Glutamatergic neuron (in vitro differentiated cells): Measurements from ENCODE around the gene ACKR4. TPM values are rescaled to one million over a fixed set of nuclear protein-coding genes. Genes with fewer than 3 reads are reported as not detected.

Experiments
- DNase-seq: peaks from one replicate; pipeline ENCODE4 v3.0.0; 2022
- H3K27ac Mint-ChIP-seq: one replicate; pipeline ENCODE4 v1.8.0; 2020; ENCODE audit warnings: mild to moderate bottlenecking, mixed read lengths, inconsistent platforms; ENCODE audit not compliant: unreplicated experiment
- H3K27me3 Mint-ChIP-seq: one replicate; pipeline ENCODE4 v1.8.0; 2020; ENCODE audit warnings: mild to moderate bottlenecking, moderate library complexity, mixed read lengths, inconsistent platforms; ENCODE audit not compliant: unreplicated experiment
- H3K36me3 Mint-ChIP-seq: one replicate; pipeline ENCODE4 v1.8.0; 2020; ENCODE audit warnings: mild to moderate bottlenecking, mixed read lengths, inconsistent platforms; ENCODE audit not compliant: unreplicated experiment
- H3K4me1 Mint-ChIP-seq: one replicate; pipeline ENCODE4 v1.8.0; 2020; ENCODE audit warnings: mild to moderate bottlenecking, low read depth, mixed read lengths, inconsistent platforms; ENCODE audit not compliant: unreplicated experiment
- H3K4me3 Mint-ChIP-seq: one replicate; pipeline ENCODE4 v1.8.0; 2020; ENCODE audit warnings: mild to moderate bottlenecking, mixed read lengths, inconsistent platforms; ENCODE audit not compliant: unreplicated experiment
- H3K9me3 Mint-ChIP-seq: one replicate; pipeline ENCODE4 v1.8.0; 2020; ENCODE audit warnings: mild to moderate bottlenecking, moderate library complexity, mixed read lengths, inconsistent platforms; ENCODE audit not compliant: unreplicated experiment
- total RNA-seq: library from RNA; stranded (reverse); fragmentation: NEBNext Ultra II Directional; extraction: Animal tissue kit (Norgen Biotek cat#: 25700); gene quantifications from one replicate; pipeline ENCODE4 v1.2.1, GENCODE V29; 2021; ENCODE audit not compliant: unreplicated experiment
- TF ChIP-seq, protein P1 (sequence below): fragments of 200-600 bp; sonication (generic); IDR thresholded peaks from one replicate; pipeline ENCODE4 v1.5.0; 2021; ENCODE audit not compliant: partially characterized antibody, unreplicated experiment

Gene ACKR4
- total RNA-seq, 1 donor from 2014 or later = 0.22 TPM

DNA sequence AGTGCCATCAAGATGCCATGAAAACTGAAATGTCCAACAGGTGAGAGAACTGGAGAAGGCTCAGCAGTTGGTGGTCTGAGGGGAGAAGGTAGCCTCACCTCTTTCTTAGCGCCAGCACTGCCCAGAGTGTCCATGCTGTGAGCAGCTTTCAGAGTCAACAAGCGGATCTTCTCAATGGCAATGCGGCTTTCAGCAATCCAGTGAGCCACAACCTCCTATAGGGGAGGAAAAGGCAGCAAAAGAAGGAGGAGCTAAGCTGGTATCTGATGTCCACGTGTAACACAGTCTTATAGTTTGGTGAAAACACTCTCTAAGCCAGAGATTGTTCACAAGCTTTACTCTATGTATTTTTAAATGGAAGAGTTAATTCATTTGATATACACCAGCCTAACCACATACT, 36.1 kb upstream of the ACKR4 start:
- Mint-ChIP-seq H3K4me1 (peaks cover 4% of the 10 kb centered on the region), H3K4me3 (no peak overlapping the region)

GRCh38 chr3:132563420-132564069, 33.5 kb upstream of the ACKR4 start:
- Mint-ChIP-seq H3K36me3 (no peaks in the 10 kb centered on the region), H3K27me3 (no peaks in the 10 kb centered on the region), H3K4me1 (no peaks in the 10 kb centered on the region), H3K4me3 (no peak overlapping the region), H3K9me3 (no peaks in the 10 kb centered on the region), H3K27ac (no peak overlapping the region)
- TF ChIP-seq, protein P1, sequence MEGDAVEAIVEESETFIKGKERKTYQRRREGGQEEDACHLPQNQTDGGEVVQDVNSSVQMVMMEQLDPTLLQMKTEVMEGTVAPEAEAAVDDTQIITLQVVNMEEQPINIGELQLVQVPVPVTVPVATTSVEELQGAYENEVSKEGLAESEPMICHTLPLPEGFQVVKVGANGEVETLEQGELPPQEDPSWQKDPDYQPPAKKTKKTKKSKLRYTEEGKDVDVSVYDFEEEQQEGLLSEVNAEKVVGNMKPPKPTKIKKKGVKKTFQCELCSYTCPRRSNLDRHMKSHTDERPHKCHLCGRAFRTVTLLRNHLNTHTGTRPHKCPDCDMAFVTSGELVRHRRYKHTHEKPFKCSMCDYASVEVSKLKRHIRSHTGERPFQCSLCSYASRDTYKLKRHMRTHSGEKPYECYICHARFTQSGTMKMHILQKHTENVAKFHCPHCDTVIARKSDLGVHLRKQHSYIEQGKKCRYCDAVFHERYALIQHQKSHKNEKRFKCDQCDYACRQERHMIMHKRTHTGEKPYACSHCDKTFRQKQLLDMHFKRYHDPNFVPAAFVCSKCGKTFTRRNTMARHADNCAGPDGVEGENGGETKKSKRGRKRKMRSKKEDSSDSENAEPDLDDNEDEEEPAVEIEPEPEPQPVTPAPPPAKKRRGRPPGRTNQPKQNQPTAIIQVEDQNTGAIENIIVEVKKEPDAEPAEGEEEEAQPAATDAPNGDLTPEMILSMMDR = no peak
- DNase-seq = no peak

More for the DNA sequence above, 36.1 kb upstream of the ACKR4 start:
- Mint-ChIP-seq H3K27me3 (peaks cover 2% of the 10 kb centered on the region), H3K36me3 (no peaks in the 10 kb centered on the region), H3K9me3 (no peaks in the 10 kb centered on the region), H3K27ac (no peak overlapping the region)
- TF ChIP-seq, protein P1 = no peak
- DNase-seq = no peak

GRCh38 chr3:132564070-132564465, 33.0 kb upstream of the ACKR4 start:
- H3K4me1 Mint-ChIP-seq = no peaks in the 10 kb centered on the region
- H3K36me3 Mint-ChIP-seq = no peaks in the 10 kb centered on the region
- no peaks in the 10 kb centered on the region for H3K9me3 Mint-ChIP-seq
- TF ChIP-seq, protein P1 = no peak
- no peak for DNase-seq
- no peak overlapping the region for H3K27ac Mint-ChIP-seq
- H3K4me3 Mint-ChIP-seq = no peak overlapping the region
- no peaks in the 10 kb centered on the region for H3K27me3 Mint-ChIP-seq

DNA sequence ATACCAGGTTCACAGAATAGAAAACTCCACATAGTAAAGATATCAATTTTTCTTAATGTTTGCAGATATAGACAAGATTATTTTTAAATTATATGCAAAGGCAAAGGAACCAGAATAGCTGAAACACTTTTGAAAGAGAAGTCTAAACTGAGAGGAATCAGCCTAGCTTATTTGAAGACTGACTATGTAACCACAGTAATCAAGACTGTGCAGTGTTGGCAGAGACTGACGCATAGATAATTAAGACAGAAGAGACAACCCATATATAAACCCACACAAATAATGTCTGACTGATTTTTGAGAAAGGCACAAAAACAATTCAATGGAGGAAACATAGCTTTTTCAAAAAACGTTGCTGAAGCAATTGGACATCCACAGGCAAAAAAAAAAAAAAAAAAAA, 28.6 kb upstream of the ACKR4 start:
- Mint-ChIP-seq H3K4me1 (no peaks in the 10 kb centered on the region), H3K9me3 (no peaks in the 10 kb centered on the region)

DNA sequence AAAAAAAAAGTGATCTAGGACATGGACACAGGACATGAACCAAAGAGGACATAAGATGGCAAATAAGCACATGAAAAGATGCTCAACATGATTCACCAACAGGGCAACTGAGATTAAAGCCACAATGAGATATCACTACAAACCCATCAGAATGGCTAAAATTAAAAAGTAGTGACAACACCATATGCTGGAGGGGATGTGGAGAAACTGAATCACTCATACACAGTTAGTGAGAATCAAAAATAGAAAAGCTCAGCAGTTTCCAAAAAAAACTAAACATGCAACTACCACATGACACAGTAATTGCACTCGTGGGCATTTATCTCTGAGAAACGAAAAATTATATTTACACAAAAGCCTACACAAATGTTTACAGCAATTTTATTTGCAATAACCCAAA, 27.9 kb upstream of the ACKR4 start:
- DNase-seq = no peak
- no peaks in the 10 kb centered on the region for H3K4me1 Mint-ChIP-seq
- H3K27ac Mint-ChIP-seq = no peak overlapping the region
- H3K36me3 Mint-ChIP-seq = peaks cover 13% of the 10 kb centered on the region
- TF ChIP-seq, protein P1 = no peak
- H3K9me3 Mint-ChIP-seq = no peaks in the 10 kb centered on the region
- no peak overlapping the region for H3K4me3 Mint-ChIP-seq
- H3K27me3 Mint-ChIP-seq = no peaks in the 10 kb centered on the region

More for the DNA sequence above, 28.6 kb upstream of the ACKR4 start:
- Mint-ChIP-seq H3K4me3 (no peak overlapping the region), H3K36me3 (peaks cover 13% of the 10 kb centered on the region), H3K27me3 (no peaks in the 10 kb centered on the region), H3K27ac (no peak overlapping the region)
- DNase-seq = no peak
- TF ChIP-seq, protein P1 = no peak
